HepG2 (cell line): ENCODE results near the gene FGD4. TPM values are rescaled to one million over a fixed set of nuclear protein-coding genes. Genes with fewer than 3 reads are reported as not detected.

ENCODE experiments used
- ATAC-seq: fragments of 200-7000 bp; cut with Tn5 transposase; 3 replicates; pipeline ENCODE4 v1.9.1; 2020; ENCODE audit warnings: mild to moderate bottlenecking, moderate library complexity
- BruUV-seq: library from RNA; stranded (reverse); fragments of 400-500 nt; replicated peaks from 2 replicates; lab custom pipeline; 2021; lab: Mats Ljungman, UMichigan
- CTCF ChIA-PET: fragments of 300-600 bp; formaldehyde crosslinking; extraction: SDS; loops from one replicate; lab custom pipeline; 2021; ENCODE audit warnings: low total read pairs, inconsistent platforms, low intra/inter-chr PET ratio; lab: Yijun Ruan, JAX
- POLR2A ChIA-PET: fragments of 350-600 bp; sonication (Branson Sonifier 250); formaldehyde crosslinking; loops from one replicate; lab custom pipeline; 2020; ENCODE audit warnings: antibody characterized with exemption, inconsistent platforms; lab: Yijun Ruan, JAX
- DNase-seq: peaks from one replicate; pipeline ENCODE4 v3.0.0-alpha.2; 2015; ENCODE audit warnings: low spot score
- FAIRE-seq: peaks from 3 replicates; lab custom pipeline; 2011; peaks lifted over from hg19 to GRCh38; lab: Jason Lieb, UNC
- H2AFZ ChIP-seq: one replicate; pipeline ENCODE4 v1.6.1; 2011; ENCODE audit warnings: low read length, inconsistent platforms
- H3K27ac ChIP-seq: fragments of 300-600 bp; 3 replicates; pipeline ENCODE4 v1.8.0; 2011; ENCODE audit warnings: mixed run types, mild to moderate bottlenecking, mixed read lengths, low read length, inconsistent platforms; ENCODE audit not compliant: insufficient read depth; ENCODE audit errors: extremely low read length
- H3K27me3 ChIP-seq, 2 experiments: fragments of 200-600 bp in 1 of 2; 2 replicates in 1 of 2; 3 replicates in 1 of 2; pipeline versions ENCODE4 v1.6.0 to v1.8.0; 2011; ENCODE audit warnings: low read length in 2 of 2, mild to moderate bottlenecking in 2 of 2, moderate library complexity in 2 of 2, inconsistent platforms in 1 of 2; ENCODE audit not compliant: insufficient read depth in 2 of 2, control insufficient read depth in 1 of 2
- H3K36me3 ChIP-seq, 2 experiments: fragments of 200-600 bp in 1 of 2; replicated peaks in 1 of 2; 2 replicates in 1 of 2; 3 replicates in 1 of 2; pipeline versions ENCODE4 v1.5.1 to v1.8.0; 2011; ENCODE audit warnings: low read length in 2 of 2, inconsistent platforms in 1 of 2; ENCODE audit not compliant: insufficient read depth in 2 of 2, control insufficient read depth in 1 of 2
- H3K4me1 ChIP-seq: 2 replicates; pipeline ENCODE4 v1.5.1; 2012; ENCODE audit warnings: low read length, inconsistent platforms; ENCODE audit not compliant: insufficient read depth
- H3K4me2 ChIP-seq: 2 replicates; pipeline ENCODE4 v1.6.0; 2011; ENCODE audit warnings: low read depth, low read length, inconsistent platforms
- H3K4me3 ChIP-seq, 3 experiments: fragments of 200-600 bp in 1 of 3; sonication (generic), shearing (Covaris generic) in 1 of 3; replicated peaks in 1 of 3; 2 replicates each; pipeline ENCODE4 v1.5.1; 2011 to 2016; ENCODE audit warnings: low read length in 3 of 3, inconsistent platforms in 2 of 3, low read depth in 2 of 3, mild to moderate bottlenecking in 2 of 3, control low read depth in 1 of 3, mixed read lengths in 1 of 3; ENCODE audit not compliant: insufficient read depth in 1 of 3
- H3K79me2 ChIP-seq: one replicate; pipeline ENCODE4 v1.6.1; 2011; ENCODE audit warnings: low read length, inconsistent platforms; ENCODE audit not compliant: insufficient read depth
- H3K9ac ChIP-seq: 2 replicates; pipeline ENCODE4 v1.6.0; 2011; ENCODE audit warnings: mild to moderate bottlenecking, low read depth, low read length, inconsistent platforms; ENCODE audit not compliant: insufficient read depth
- H3K9me3 ChIP-seq: 2 replicates; pipeline ENCODE4 v1.5.1; 2012; ENCODE audit warnings: mild to moderate bottlenecking, low read length
- H4K20me1 ChIP-seq: 2 replicates; pipeline ENCODE4 v1.6.0; 2011; ENCODE audit warnings: inconsistent platforms, mild to moderate bottlenecking, low read length, moderate library complexity; ENCODE audit not compliant: insufficient read depth
- NFIC ChIP-seq: IDR thresholded peaks from 2 replicates; pipeline ENCODE4 v1.6.1; 2012; ENCODE audit warnings: mild to moderate bottlenecking, low read length, inconsistent platforms
- RFXAP ChIP-seq: sonication (generic); formaldehyde crosslinking; IDR thresholded peaks from 2 replicates; pipeline ENCODE4 v1.4.0; 2020; ENCODE audit warnings: missing genetic modification reagents, borderline replicate concordance
- ZBTB39 ChIP-seq: sonication (generic); formaldehyde crosslinking; IDR thresholded peaks from 2 replicates; pipeline ENCODE4 v1.5.0; 2020; ENCODE audit warnings: missing genetic modification reagents
- ZBTB49 ChIP-seq: sonication (generic); formaldehyde crosslinking; IDR thresholded peaks from 2 replicates; pipeline ENCODE4 v1.4.0; 2020; ENCODE audit warnings: missing genetic modification reagents, borderline replicate concordance
- ZNF597 ChIP-seq: sonication (generic); formaldehyde crosslinking; IDR thresholded peaks from 2 replicates; pipeline ENCODE4 v1.5.0; 2020; ENCODE audit warnings: missing genetic modification reagents
- ZNF616 ChIP-seq: sonication (generic); formaldehyde crosslinking; IDR thresholded peaks from 2 replicates; pipeline ENCODE4 v1.5.0; 2020; ENCODE audit warnings: low read depth, mild to moderate bottlenecking, missing genetic modification reagents
- ZNF629 ChIP-seq: sonication (generic); formaldehyde crosslinking; conservative IDR thresholded peaks from 2 replicates; pipeline ENCODE4 v1.5.0; 2020; ENCODE audit warnings: missing genetic modification reagents
- WGBS: methylation state at CpG from one replicate; pipeline ENCODE4 v1.1.6; 2017; ENCODE audit warnings: low lambda C conversion rate; 5-methylcytosine and 5-hydroxymethylcytosine counted together
- in situ Hi-C: cut with HindIII; loops from 2 replicates; pipeline ENCODE4 v1.10.0; 2017; ENCODE audit warnings: low pct_unique_long_range_greater_than_20kb; ENCODE audit not compliant: extremely low pct_ligation_motif_present
- intact Hi-C: fragments of 100-400 bp; cut with micrococcal nuclease; formaldehyde crosslinking; loops from one replicate; pipeline ENCODE4 v1.10.0; 2022; ENCODE audit not compliant: unreplicated experiment
- polyA plus RNA-seq, 8 experiments: library from polyadenylated mRNA; depleted of rRNA in 3 of 8; stranded (reverse) in 7 of 8; unstranded in 1 of 8; fragments of >200 nt; fragmentation: Illumina TruSeq in 4 of 8; extraction: Trizol in 4 of 8; gene quantifications; 2 replicates each; pipeline versions ENCODE4 v1.2.1 to v1.2.3, GENCODE V29; 2011 to 2016; ENCODE audit warnings: low read depth in 4 of 8, missing spikeins in 1 of 8, mixed read lengths in 1 of 8; ENCODE audit not compliant: insufficient read depth in 1 of 8
- total RNA-seq, 5 experiments: library from RNA; depleted of rRNA; stranded (reverse); fragments of >200 nt; fragmentation: Illumina TruSeq; extraction: Trizol; gene quantifications; 2 replicates each; pipeline ENCODE4 v1.2.3, GENCODE V29; 2016; ENCODE audit warnings: low read depth in 1 of 5
- TF ChIP-seq, protein P1 (sequence below): IDR thresholded peaks from 2 replicates; pipeline ENCODE4 v1.6.1; 2016; ENCODE audit warnings: missing genetic modification reagents, missing compliant biosample characterization
- TF ChIP-seq, protein P2 (sequence below): IDR thresholded peaks from 2 replicates; pipeline ENCODE4 v1.6.1; 2016; ENCODE audit warnings: mild to moderate bottlenecking
- TF ChIP-seq, protein P3 (sequence below): sonication (generic); formaldehyde crosslinking; IDR thresholded peaks from 2 replicates; pipeline ENCODE4 v1.4.0; 2020; ENCODE audit warnings: mild to moderate bottlenecking, missing genetic modification reagents

The FGD4 gene
- total and polyA plus RNA-seq, 2 of the 13 experiments (the other 11 are each of a cell fraction or from before 2014, with no cell fraction given): 4.6 to 6.6 TPM

DNA sequence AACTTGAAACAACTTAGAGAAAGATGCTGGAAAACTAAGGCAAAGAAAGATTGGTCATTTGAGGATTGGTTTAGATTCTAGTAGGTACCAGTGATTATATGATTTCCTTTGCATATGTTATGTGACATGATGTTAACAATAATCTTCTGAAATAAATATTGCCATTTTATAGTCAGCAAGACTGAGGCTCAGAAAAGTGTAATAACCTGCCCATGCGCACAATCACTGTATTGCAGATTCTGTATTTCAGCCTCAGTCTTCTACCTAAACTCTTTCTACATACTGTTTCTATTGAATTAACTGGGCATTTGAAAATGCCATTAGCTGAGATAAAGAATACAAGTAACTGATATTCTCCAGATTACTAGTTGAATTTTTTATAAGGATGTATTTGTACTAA lies 61.3 kb downstream of the FGD4 start:
- WGBS: 100% methylated on average over 1 of the region's 1 CpG
- no peaks in the 10 kb centered on the region for H3K27me3 ChIP-seq
- DNase-seq (no peak), ATAC-seq (no peak), FAIRE-seq (no peak)
- H2AFZ ChIP-seq: no peak overlapping the region
- BruUV-seq: no TSS peak
- H3K79me2 ChIP-seq: no peaks in the 10 kb centered on the region
- peaks cover 38% of the 10 kb centered on the region for H3K4me1 ChIP-seq
- in situ Hi-C loops (no loop called here), intact Hi-C loops (no loop called here)
- H3K9ac ChIP-seq: no peak overlapping the region
- H3K4me3 ChIP-seq: no peak overlapping the region
- no peaks in the 10 kb centered on the region for H4K20me1 ChIP-seq
- no peaks in the 10 kb centered on the region for H3K9me3 ChIP-seq
- POLR2A ChIA-PET: interaction anchor here (1.2 kb wide), 1 partner anchor 82 kb away, joined by 4 read pairs; no protein-coding TSS in a partner anchor
- TF ChIP-seq ZNF616 (CRISPR knock-in tag): no peak
- TF ChIP-seq ZNF629 (CRISPR knock-in tag): peak; percentile 79
- H3K27ac ChIP-seq: no peak overlapping the region
- no peaks in the 10 kb centered on the region for H3K36me3 ChIP-seq
- CTCF ChIA-PET: no interaction called here
- no peak overlapping the region for H3K4me2 ChIP-seq

DNA sequence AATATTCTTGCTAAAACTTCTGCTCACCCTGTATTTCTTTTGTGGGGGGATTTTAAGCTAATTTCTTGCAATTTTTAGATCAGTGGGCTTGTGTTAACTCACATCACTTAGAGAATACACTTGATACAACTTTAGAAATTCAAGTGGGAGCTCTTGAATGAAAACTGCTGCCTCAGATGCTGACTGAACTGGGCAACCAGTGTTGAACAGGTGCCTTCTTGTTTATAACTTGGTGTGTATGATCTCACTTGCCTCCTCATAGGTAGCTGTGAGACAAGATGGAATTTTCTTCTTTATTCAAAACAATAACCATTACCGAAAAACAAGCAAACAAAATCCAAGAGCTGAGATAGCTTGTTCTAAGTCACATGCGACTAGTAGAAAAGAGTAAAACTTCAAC lies 63.5 kb downstream of the FGD4 start:
- 100% methylated on average over 2 of the region's 2 CpGs for WGBS
- in situ Hi-C loops: no loop called here
- DNase-seq: no peak
- ChIA-PET CTCF (no interaction called here), POLR2A (no interaction called here)
- Histone ChIP-seq H3K4me3 (no peak overlapping the region), H3K9ac (no peak overlapping the region), H4K20me1 (no peaks in the 10 kb centered on the region), H3K4me1 (peaks cover 40% of the 10 kb centered on the region), H3K27me3 (no peaks in the 10 kb centered on the region), H3K36me3 (no peaks in the 10 kb centered on the region), H2AFZ (no peak overlapping the region), H3K27ac (no peak overlapping the region), H3K79me2 (no peaks in the 10 kb centered on the region), H3K9me3 (no peaks in the 10 kb centered on the region), H3K4me2 (no peak overlapping the region)
- no TSS peak for BruUV-seq
- no peak for FAIRE-seq
- intact Hi-C loops: no loop called here
- ATAC-seq: no peak
- TF ChIP-seq, protein P1, sequence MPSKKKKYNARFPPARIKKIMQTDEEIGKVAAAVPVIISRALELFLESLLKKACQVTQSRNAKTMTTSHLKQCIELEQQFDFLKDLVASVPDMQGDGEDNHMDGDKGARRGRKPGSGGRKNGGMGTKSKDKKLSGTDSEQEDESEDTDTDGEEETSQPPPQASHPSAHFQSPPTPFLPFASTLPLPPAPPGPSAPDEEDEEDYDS (CRISPR knock-in tag): no peak
- TF ChIP-seq ZBTB39 (no peak), ZBTB49 (CRISPR knock-in tag) (no peak), NFIC (no peak), RFXAP (no peak), ZNF597 (no peak)
- TF ChIP-seq, protein P2, sequence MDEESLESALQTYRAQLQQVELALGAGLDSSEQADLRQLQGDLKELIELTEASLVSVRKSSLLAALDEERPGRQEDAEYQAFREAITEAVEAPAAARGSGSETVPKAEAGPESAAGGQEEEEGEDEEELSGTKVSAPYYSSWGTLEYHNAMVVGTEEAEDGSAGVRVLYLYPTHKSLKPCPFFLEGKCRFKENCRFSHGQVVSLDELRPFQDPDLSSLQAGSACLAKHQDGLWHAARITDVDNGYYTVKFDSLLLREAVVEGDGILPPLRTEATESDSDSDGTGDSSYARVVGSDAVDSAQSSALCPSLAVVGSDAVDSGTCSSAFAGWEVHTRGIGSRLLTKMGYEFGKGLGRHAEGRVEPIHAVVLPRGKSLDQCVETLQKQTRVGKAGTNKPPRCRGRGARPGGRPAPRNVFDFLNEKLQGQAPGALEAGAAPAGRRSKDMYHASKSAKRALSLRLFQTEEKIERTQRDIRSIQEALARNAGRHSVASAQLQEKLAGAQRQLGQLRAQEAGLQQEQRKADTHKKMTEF (CRISPR knock-in tag): no peak
- TF ChIP-seq, protein P3, sequence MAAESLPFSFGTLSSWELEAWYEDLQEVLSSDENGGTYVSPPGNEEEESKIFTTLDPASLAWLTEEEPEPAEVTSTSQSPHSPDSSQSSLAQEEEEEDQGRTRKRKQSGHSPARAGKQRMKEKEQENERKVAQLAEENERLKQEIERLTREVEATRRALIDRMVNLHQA (CRISPR knock-in tag): no peak
